Measurements from ENCODE around the gene PCDHA2. TPM values are rescaled to one million over a fixed set of nuclear protein-coding genes. Genes with fewer than 3 reads are reported as not detected.

PCDHA2 gene
- total and polyA plus RNA-seq, 2 of the 13 experiments (the other 11 are each of a cell fraction or from before 2014, with no cell fraction given) = not detected

DNA sequence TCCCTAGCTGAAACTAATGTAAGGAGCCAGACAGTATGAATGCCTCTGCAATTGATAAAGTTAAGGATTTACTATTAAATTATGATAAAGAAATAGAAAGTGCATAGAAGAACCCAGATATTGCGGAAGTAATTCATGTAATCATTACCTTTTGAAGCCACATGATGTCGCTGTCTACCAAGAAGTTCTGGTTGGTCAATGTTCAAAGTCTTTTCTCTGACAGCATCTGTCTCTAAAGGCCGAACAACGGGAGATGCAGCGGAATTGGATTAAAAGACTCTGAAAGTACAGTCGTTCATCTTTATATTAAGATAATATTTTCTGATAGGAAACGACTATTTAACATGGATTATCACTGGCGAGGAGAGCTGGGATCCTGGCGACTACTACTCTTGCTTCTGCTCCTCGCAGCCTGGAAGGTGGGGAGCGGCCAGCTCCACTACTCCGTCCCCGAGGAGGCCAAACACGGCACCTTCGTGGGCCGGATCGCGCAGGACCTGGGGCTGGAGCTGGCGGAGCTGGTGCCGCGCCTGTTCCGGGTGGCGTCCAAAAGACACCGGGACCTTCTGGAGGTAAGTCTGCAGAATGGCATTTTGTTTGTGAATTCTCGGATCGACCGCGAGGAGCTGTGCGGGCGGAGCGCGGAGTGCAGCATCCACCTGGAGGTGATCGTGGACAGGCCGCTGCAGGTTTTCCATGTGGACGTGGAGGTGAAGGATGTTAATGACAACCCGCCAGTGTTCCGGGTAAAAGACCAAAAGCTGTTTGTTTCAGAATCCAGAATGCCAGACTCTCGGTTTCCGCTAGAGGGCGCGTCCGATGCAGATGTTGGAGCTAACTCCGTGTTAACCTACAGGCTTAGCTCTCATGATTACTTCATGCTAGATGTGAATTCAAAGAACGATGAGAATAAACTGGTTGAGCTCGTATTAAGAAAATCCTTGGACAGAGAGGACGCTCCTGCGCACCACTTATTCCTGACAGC lies 46.6 kb downstream of the PCDHA2 start, which contains the start of gene PCDHA8 (continued):
- TF ChIP-seq ZNF431 (CRISPR knock-in tag; IDR thresholded peaks at IDR 0.05; ENCODE audit: borderline replicate concordance, low read depth) = no peak

DNA sequence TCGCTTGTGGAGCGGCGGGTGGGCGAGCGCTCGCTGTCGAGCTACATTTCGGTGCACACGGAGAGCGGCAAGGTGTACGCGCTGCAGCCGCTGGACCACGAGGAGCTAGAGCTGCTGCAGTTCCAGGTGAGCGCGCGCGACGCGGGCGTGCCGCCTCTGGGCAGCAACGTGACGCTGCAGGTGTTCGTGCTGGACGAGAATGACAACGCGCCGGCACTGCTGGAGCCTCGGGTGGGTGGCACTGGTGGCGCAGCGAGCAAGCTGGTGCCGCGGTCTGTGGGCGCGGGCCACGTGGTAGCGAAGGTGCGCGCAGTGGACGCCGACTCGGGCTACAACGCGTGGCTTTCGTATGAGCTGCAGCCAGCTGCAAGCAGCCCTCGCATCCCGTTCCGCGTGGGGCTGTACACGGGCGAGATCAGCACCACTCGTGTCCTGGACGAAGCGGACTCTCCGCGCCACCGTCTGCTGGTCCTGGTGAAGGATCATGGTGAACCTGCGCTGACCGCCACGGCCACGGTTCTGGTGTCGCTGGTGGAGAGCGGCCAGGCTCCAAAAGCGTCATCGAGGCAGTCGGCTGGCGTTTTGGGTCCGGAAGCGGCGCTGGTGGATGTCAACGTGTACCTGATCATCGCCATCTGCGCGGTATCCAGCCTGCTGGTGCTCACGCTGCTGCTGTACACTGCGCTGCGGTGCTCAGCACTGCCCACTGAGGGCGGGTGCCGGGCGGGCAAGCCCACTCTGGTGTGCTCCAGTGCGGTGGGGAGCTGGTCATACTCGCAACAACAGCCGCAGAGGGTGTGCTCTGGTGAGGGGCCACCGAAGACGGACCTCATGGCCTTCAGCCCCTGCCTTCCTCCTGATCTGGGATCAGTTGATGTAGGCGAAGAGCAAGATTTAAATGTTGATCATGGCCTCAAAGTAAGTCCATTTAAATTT lies 48.4 kb downstream of the PCDHA2 start:
- H3K4me1 ChIP-seq (ENCODE audit: insufficient read depth, low read length) = no peaks in the 10 kb centered on the region
- no peak overlapping the region for H3K4me2 ChIP-seq (ENCODE audit: low read depth, low read length)
- H3K27ac ChIP-seq (ENCODE audit: extremely low read length, insufficient read depth, low read length) = no peak overlapping the region
- no peak overlapping the region for H2AFZ ChIP-seq (ENCODE audit: low read length)
- DNase-seq (ENCODE audit: low spot score) (no peak), ATAC-seq (no peak), FAIRE-seq (no peak)
- H3K4me3 ChIP-seq (replicated peaks in 1 of 3; ENCODE audit: insufficient read depth in 1 of 3, low read depth in 2 of 3, low read length in 3 of 3) = no peak overlapping the region
- intact Hi-C loops (cut with micrococcal nuclease; ENCODE audit: unreplicated experiment) (no loop called here), in situ Hi-C loops (cut with HindIII; ENCODE audit: extremely low pct_ligation_motif_present, low pct_unique_long_range_greater_than_20kb) (no loop called here)
- TF ChIP-seq ZNF335 (CRISPR knock-in tag; IDR thresholded peaks at IDR 0.05) (no peak), RCOR2 (CRISPR knock-in tag; IDR thresholded peaks at IDR 0.05) (no peak), LBX2 (CRISPR knock-in tag; IDR thresholded peaks at IDR 0.05; ENCODE audit: borderline replicate concordance) (no peak), HMGXB3 (CRISPR knock-in tag; IDR thresholded peaks at IDR 0.05; ENCODE audit: borderline replicate concordance) (no peak), HMG20B (CRISPR knock-in tag; conservative IDR thresholded peaks at IDR 0.05) (no peak), TCF7L2 (IDR thresholded peaks at IDR 0.05; ENCODE audit: low read depth, low read length) (no peak), TBL1XR1 (IDR thresholded peaks at IDR 0.05; ENCODE audit: borderline replicate concordance, low read length, partially characterized antibody) (no peak), ZNF557 (CRISPR knock-in tag; IDR thresholded peaks at IDR 0.05) (no peak), DNMT3B (CRISPR knock-in tag; conservative IDR thresholded peaks at IDR 0.05) (no peak)
- no peaks in the 10 kb centered on the region for H4K20me1 ChIP-seq (ENCODE audit: insufficient read depth, low read length)
- POLR2A ChIA-PET = no interaction called here
- no TSS peak for BruUV-seq (replicated peaks)
- WGBS (ENCODE audit: low lambda C conversion rate) = 80% methylated on average over 62 of the region's 87 CpGs
- no peak overlapping the region for H3K9ac ChIP-seq (ENCODE audit: insufficient read depth, low read depth, low read length)
- no peaks in the 10 kb centered on the region for H3K36me3 ChIP-seq (replicated peaks in 1 of 2; ENCODE audit: control insufficient read depth in 1 of 2, insufficient read depth in 2 of 2, low read length in 2 of 2)
- CTCF ChIA-PET (ENCODE audit: low intra/inter-chr PET ratio, low total read pairs) = no interaction called here
- H3K27me3 ChIP-seq (ENCODE audit: control insufficient read depth in 1 of 2, insufficient read depth in 2 of 2, low read length in 2 of 2) = no peaks in the 10 kb centered on the region
- no peaks in the 10 kb centered on the region for H3K79me2 ChIP-seq (ENCODE audit: insufficient read depth, low read length)
- H3K9me3 ChIP-seq (ENCODE audit: low read length) = no peaks in the 10 kb centered on the region
